Spleen (tissue), 11 donors: ENCODE measurements around the gene PHYH. TPM values are rescaled to one million over a fixed set of nuclear protein-coding genes. Genes with fewer than 3 reads are reported as not detected.

Source experiments
- DNase-seq: peaks from one replicate; pipeline ENCODE4 v3.0.0-alpha.2; 2020
- H3K27ac ChIP-seq, 8 donors: fragments of 200-600 bp; sonication (generic) in 7 of 8; 1 replicate in 4 of 8; 2 replicates in 4 of 8; pipeline versions ENCODE4 v1.5.0 to v1.8.0; 2016 to 2021; ENCODE audit warnings: inconsistent platforms in 4 of 8, mild to moderate bottlenecking in 4 of 8, moderate library complexity in 1 of 8
- H3K27me3 ChIP-seq, 7 donors: fragments of 200-600 bp; sonication (generic) in 6 of 7; replicated peaks in 1 of 7; 1 replicate in 4 of 7; 2 replicates in 3 of 7; pipeline versions ENCODE4 v1.5.0 to v1.8.0; 2016 to 2021; ENCODE audit warnings: inconsistent platforms in 3 of 7, mild to moderate bottlenecking in 1 of 7
- H3K36me3 ChIP-seq, 6 donors: fragments of 200-600 bp; sonication (generic) in 5 of 6; 1 replicate in 4 of 6; 2 replicates in 2 of 6; pipeline versions ENCODE4 v1.5.0 to v1.8.0; 2016 to 2021; ENCODE audit warnings: inconsistent platforms in 2 of 6
- H3K4me1 ChIP-seq, 6 donors: fragments of 200-600 bp; sonication (generic) in 5 of 6; 1 replicate in 3 of 6; 2 replicates in 3 of 6; pipeline versions ENCODE4 v1.5.0 to v1.8.0; 2016 to 2021; ENCODE audit warnings: inconsistent platforms in 3 of 6
- H3K4me3 ChIP-seq, 8 donors: fragments of 200-600 bp; sonication (generic) in 7 of 8; 1 replicate in 4 of 8; 2 replicates in 4 of 8; pipeline versions ENCODE4 v1.5.0 to v1.8.0; 2016 to 2021; ENCODE audit warnings: inconsistent platforms in 4 of 8, mild to moderate bottlenecking in 4 of 8, moderate library complexity in 2 of 8
- H3K9me3 ChIP-seq, 8 donors: fragments of 200-600 bp; sonication (generic) in 7 of 8; 1 replicate in 4 of 8; 2 replicates in 4 of 8; pipeline versions ENCODE4 v1.5.0 to v1.8.0; 2016 to 2021; ENCODE audit warnings: inconsistent platforms in 4 of 8
- CTCF ChIP-seq, 11 experiments: fragments of 200-600 bp in 7 of 11; fragments of 450-650 bp in 4 of 11; sonication (generic) in 4 of 11; IDR thresholded peaks in 8 of 11; conservative IDR thresholded peaks in 3 of 11; 1 replicate in 7 of 11; 2 replicates in 4 of 11; pipeline versions ENCODE4 v1.4.0 to v1.8.0; 2016 to 2021; ENCODE audit warnings: antibody characterized with exemption in 11 of 11, inconsistent platforms in 4 of 11, mild to moderate bottlenecking in 1 of 11
- POLR2A ChIP-seq, 3 donors: fragments of 450-650 bp; IDR thresholded peaks; one replicate each; pipeline ENCODE4 v1.5.1; 2017; ENCODE audit warnings: antibody characterized with exemption in 3 of 3, mild to moderate bottlenecking in 1 of 3
- POLR2AphosphoS5 ChIP-seq, 3 donors: sonication (generic); formaldehyde crosslinking; IDR thresholded peaks; one replicate each; pipeline ENCODE4 v1.5.1; 2017; ENCODE audit warnings: antibody characterized with exemption in 3 of 3
- whole genome bisulfite sequencing, 5 donors: extraction: QIAGEN DNeasy Blood & Tissue Kit in 3 of 5; methylation state at CpG; one replicate each; pipeline versions ENCODE4 v1.1.5 to v1.1.7; 2013 to 2018; 5-methylcytosine and 5-hydroxymethylcytosine counted together
- intact Hi-C: fragments of 100-400 bp; cut with DNase I; formaldehyde crosslinking; loops from one replicate; pipeline ENCODE4 v1.15.0; 2023; ENCODE audit warnings: low total_unique reads
- polyA plus RNA-seq, 3 donors: library from polyadenylated mRNA; stranded (reverse); fragments of 200-250 nt; gene quantifications; one replicate each; pipeline ENCODE4 v1.2.1, GENCODE V29; 2013
- total RNA-seq, 7 donors: library from RNA; depleted of rRNA in 3 of 7; stranded (reverse); fragments of >200 nt in 3 of 7; fragmentation: NEBNext Ultra II Directional in 4 of 7; extraction: Animal tissue kit (Norgen Biotek cat#: 25700) in 4 of 7; gene quantifications; one replicate each; pipeline versions ENCODE4 v1.1.0 to v1.2.1, GENCODE V29; 2016 to 2021
- donor health status: healthy with polysubstance abuse.
- donor health status: DM: no; HTN: no; CAD: no; lungs with moderate emphysema.
- donor health status: DM: no; HTN: no; CAD: no.
- donor health status: Bipolar disorder and iron deficiency.
- donor health status: healthy.
- donor health status: DM: no; HTN: no; CAD: no.
- donor health status: DM: yes; HTN: yes; CAD: no.

PHYH gene
- total and polyA plus RNA-seq, 10 donors = 9.8 to 30.5 (median 13.6) TPM

GRCh38 chr10:13321576-13321975 lies 21.7 kb upstream of the PHYH start:
- H3K27me3 ChIP-seq = no peaks in the 10 kb centered on the region
- no peak overlapping the region for H3K4me3 ChIP-seq
- H3K27ac ChIP-seq = no peak overlapping the region
- peaks cover 5 to 93% (median 62%) of the 10 kb centered on the region in 6 donors for H3K36me3 ChIP-seq
- intact Hi-C loops = no loop called here
- 92 to 97% (median 96%) methylated on average over 13 of the region's 13 CpGs for WGBS, 5 donors
- no peak for DNase-seq
- TF ChIP-seq POLR2AphosphoS5 (IDR thresholded peaks at IDR 0.05) (peak in 1 of 3 donors; percentile 9), CTCF (IDR thresholded peaks at IDR 0.05 in 8 of 11, conservative IDR thresholded peaks at IDR 0.05 in 3 of 11) (no peak)
- no peaks in the 10 kb centered on the region for H3K9me3 ChIP-seq
- H3K4me1 ChIP-seq = peaks cover 0 to 3% (median 0%) of the 10 kb centered on the region in 6 donors

- WGBS, 5 donors = 86 to 96% (median 93%) methylated on average over 7 of the region's 7 CpGs
- DNase-seq = no peak
- H3K4me3 ChIP-seq = no peak overlapping the region
- H3K9me3 ChIP-seq = no peaks in the 10 kb centered on the region
- no peak for TF ChIP-seq CTCF (IDR thresholded peaks at IDR 0.05 in 8 of 11, conservative IDR thresholded peaks at IDR 0.05 in 3 of 11)
- TF ChIP-seq POLR2AphosphoS5 (IDR thresholded peaks at IDR 0.05) = no peak
- no peak for TF ChIP-seq POLR2A (IDR thresholded peaks at IDR 0.05)
- H3K27ac ChIP-seq = no peak overlapping the region
- peaks cover 5 to 69% (median 46%) of the 10 kb centered on the region in 6 donors for H3K36me3 ChIP-seq
- H3K4me1 ChIP-seq = peaks cover 0 to 3% (median 0%) of the 10 kb centered on the region in 6 donors
- intact Hi-C loops = no loop called here
- H3K27me3 ChIP-seq = no peaks in the 10 kb centered on the region
Measured at GRCh38 chr10:13319166-13319565, 19.3 kb upstream of the PHYH start.

GRCh38 chr10:13317474-13317873 lies 17.6 kb upstream of the PHYH start:
- intact Hi-C loops = no loop called here
- Histone ChIP-seq H3K9me3 (no peaks in the 10 kb centered on the region), H3K27ac (no peak overlapping the region), H3K27me3 (no peaks in the 10 kb centered on the region), H3K36me3 (peaks cover 2 to 52% (median 36%) of the 10 kb centered on the region in 6 donors), H3K4me1 (peaks cover 0 to 3% (median 0%) of the 10 kb centered on the region in 6 donors), H3K4me3 (no peak overlapping the region)
- TF ChIP-seq POLR2A (IDR thresholded peaks at IDR 0.05) = no peak
- peak in 2 of 3 donors; percentile 54 to 55 for TF ChIP-seq POLR2AphosphoS5 (IDR thresholded peaks at IDR 0.05)
- TF ChIP-seq CTCF (IDR thresholded peaks at IDR 0.05 in 8 of 11, conservative IDR thresholded peaks at IDR 0.05 in 3 of 11) = peak in 1 of 11 experiments; percentile 14
- peak; percentile 78 for DNase-seq
- 64 to 79% (median 75%) methylated on average over 6 of the region's 6 CpGs for WGBS, 5 donors

GRCh38 chr10:13316635-13317311 lies 16.9 kb upstream of the PHYH start:
- Histone ChIP-seq H3K27ac (no peak overlapping the region), H3K9me3 (no peaks in the 10 kb centered on the region)
- no peak for DNase-seq

More at GRCh38 chr10:13316635-13317311, 16.9 kb upstream of the PHYH start:
- H3K4me1 ChIP-seq = peaks cover 0 to 3% (median 0%) of the 10 kb centered on the region in 6 donors
- H3K27me3 ChIP-seq = no peaks in the 10 kb centered on the region
- WGBS, 5 donors = 90 to 97% (median 92%) methylated on average over 7 of the region's 7 CpGs
- intact Hi-C loops = no loop called here
- H3K4me3 ChIP-seq = no peak overlapping the region
- no peak for TF ChIP-seq POLR2A (IDR thresholded peaks at IDR 0.05)
- TF ChIP-seq POLR2AphosphoS5 (IDR thresholded peaks at IDR 0.05) = no peak
- TF ChIP-seq CTCF (IDR thresholded peaks at IDR 0.05 in 8 of 11, conservative IDR thresholded peaks at IDR 0.05 in 3 of 11) = no peak
- H3K36me3 ChIP-seq = peaks cover 0 to 45% (median 29%) of the 10 kb centered on the region in 6 donors
